ENCODE results near the gene SERPINB5.
A peak's percentile ranks its signal among the peaks of the same experiment; 100 is the strongest.

GRCh38 chr18:63518178-63519012 is 41.6 kb downstream of the SERPINB5 start:
- TF ChIP-seq CTCF (IDR thresholded peaks at IDR 0.05; ENCODE audit: poor library complexity) (peak; percentile 79), EZH2 (IDR thresholded peaks at IDR 0.05; ENCODE audit: borderline replicate concordance) (no peak), EZH2phosphoT487 (IDR thresholded peaks at IDR 0.05; ENCODE audit: low read depth, severe bottlenecking, unreplicated experiment) (no peak)
